Neural progenitor cell (in vitro differentiated cells): Measurements from ENCODE around the gene NLRP14. TPM values are rescaled to one million over a fixed set of nuclear protein-coding genes. Genes with fewer than 3 reads are reported as not detected.

Experiments
- DNase-seq: peaks from one replicate; pipeline ENCODE4 v3.0.0-alpha.2; 2016; ENCODE audit warnings: low spot score
- H2AFZ ChIP-seq: fragments of 200-600 bp; sonication (generic); replicated peaks from 2 replicates; pipeline ENCODE4 v1.6.1; 2016; ENCODE audit warnings: antibody characterized with exemption
- H3F3A ChIP-seq: fragments of 200-600 bp; sonication (generic); 2 replicates; pipeline ENCODE4 v1.6.1; 2016; ENCODE audit warnings: antibody characterized with exemption, low read depth
- H3K27ac ChIP-seq: fragments of 200-600 bp; sonication (generic); 2 replicates; pipeline ENCODE4 v1.5.1; 2016; ENCODE audit warnings: mild to moderate bottlenecking
- H3K27me3 ChIP-seq: fragments of 200-600 bp; sonication (generic); 2 replicates; pipeline ENCODE4 v1.6.1; 2016; ENCODE audit warnings: mild to moderate bottlenecking, moderate library complexity
- H3K36me3 ChIP-seq: fragments of 200-600 bp; sonication (generic); 2 replicates; pipeline ENCODE4 v1.5.1; 2016
- H3K4me1 ChIP-seq: fragments of 200-600 bp; sonication (generic); 2 replicates; pipeline ENCODE4 v1.6.1; 2016; ENCODE audit warnings: mixed run types
- H3K4me2 ChIP-seq: fragments of 200-600 bp; sonication (generic); 2 replicates; pipeline ENCODE4 v1.6.1; 2016
- H3K4me3 ChIP-seq: fragments of 200-600 bp; sonication (generic); 2 replicates; pipeline ENCODE4 v1.5.1; 2016
- H3K79me2 ChIP-seq: fragments of 200-600 bp; sonication (generic); 2 replicates; pipeline ENCODE4 v1.6.1; 2016; ENCODE audit warnings: low read depth
- H3K9ac ChIP-seq: fragments of 200-600 bp; sonication (generic); 2 replicates; pipeline ENCODE4 v1.6.1; 2016
- H3K9me3 ChIP-seq: fragments of 200-600 bp; sonication (generic); 2 replicates; pipeline ENCODE4 v1.5.1; 2016; ENCODE audit warnings: low read depth
- H4K20me1 ChIP-seq: fragments of 200-600 bp; sonication (generic); 2 replicates; pipeline ENCODE4 v1.6.1; 2016; ENCODE audit warnings: low read depth
- H3K27ac Mint-ChIP-seq: 3 replicates; pipeline ENCODE4 v1.8.0; 2021; ENCODE audit warnings: mixed read lengths
- H3K27me3 Mint-ChIP-seq: 2 replicates; pipeline ENCODE4 v1.8.0; 2022; ENCODE audit warnings: low read depth, mild to moderate bottlenecking, inconsistent platforms, moderate library complexity, mixed read lengths; ENCODE audit not compliant: insufficient read depth
- H3K36me3 Mint-ChIP-seq: 3 replicates; pipeline ENCODE4 v1.8.0; 2021; ENCODE audit warnings: mixed read lengths
- H3K4me1 Mint-ChIP-seq: 3 replicates; pipeline ENCODE4 v1.8.0; 2021; ENCODE audit warnings: mixed read lengths
- H3K4me3 Mint-ChIP-seq: 3 replicates; pipeline ENCODE4 v1.8.0; 2021; ENCODE audit warnings: mild to moderate bottlenecking, moderate library complexity, mixed read lengths
- H3K9me3 Mint-ChIP-seq: 3 replicates; pipeline ENCODE4 v1.8.0; 2020; ENCODE audit warnings: mixed read lengths
- CTCF ChIP-seq: fragments of 200-600 bp; sonication (generic); IDR thresholded peaks from 2 replicates; pipeline ENCODE4 v1.5.1; 2017; ENCODE audit warnings: antibody characterized with exemption, mild to moderate bottlenecking
- EZH2 ChIP-seq: fragments of 200-600 bp; sonication (generic); IDR thresholded peaks from 2 replicates; pipeline ENCODE4 v1.6.1; 2017; ENCODE audit warnings: antibody characterized with exemption, mild to moderate bottlenecking, moderate library complexity
- EZH2phosphoT487 ChIP-seq: fragments of 200-600 bp; sonication (generic); IDR thresholded peaks from 2 replicates; pipeline ENCODE4 v1.6.1; 2017; ENCODE audit warnings: antibody characterized with exemption
- total RNA-seq: library from RNA; depleted of rRNA; stranded (reverse); fragments of >200 nt; gene quantifications from 2 replicates; pipeline ENCODE4 v1.2.3, GENCODE V29; 2015; ENCODE audit warnings: low replicate concordance

The NLRP14 gene
- total RNA-seq, 1 donor from 2014 or later: 1.8 TPM

- no peak overlapping the region for H3K27ac ChIP-seq
- H3K4me1 ChIP-seq: peaks cover 3% of the 10 kb centered on the region
- H3F3A ChIP-seq: no peaks in the 10 kb centered on the region
- no peaks in the 10 kb centered on the region for H4K20me1 ChIP-seq
- H3K36me3 ChIP-seq: no peaks in the 10 kb centered on the region
- Mint-ChIP-seq H3K9me3 (no peaks in the 10 kb centered on the region), H3K4me3 (no peak overlapping the region), H3K27ac (no peak overlapping the region), H3K36me3 (peaks cover 7% of the 10 kb centered on the region), H3K27me3 (no peaks in the 10 kb centered on the region), H3K4me1 (peaks cover 10% of the 10 kb centered on the region)
- H3K27me3 ChIP-seq: no peaks in the 10 kb centered on the region
- no peak overlapping the region for H3K4me3 ChIP-seq
- no peaks in the 10 kb centered on the region for H3K9me3 ChIP-seq
- no peak overlapping the region for H3K4me2 ChIP-seq
- peaks cover 3% of the 10 kb centered on the region for H3K79me2 ChIP-seq
- no peak overlapping the region for H3K9ac ChIP-seq
- TF ChIP-seq CTCF (no peak), EZH2 (no peak), EZH2phosphoT487 (no peak)
- DNase-seq: no peak
- H2AFZ ChIP-seq: no peak overlapping the region
These were observed 6.2 kb upstream of the NLRP14 start for GRCh38 chr11:7014118-7014517.

GRCh38 chr11:7016011-7016410, 4.3 kb upstream of the NLRP14 start:
- no peak overlapping the region for H3K4me3 Mint-ChIP-seq
- DNase-seq: no peak
- H3K27me3 Mint-ChIP-seq: no peaks in the 10 kb centered on the region
- Histone ChIP-seq H3K4me3 (no peak overlapping the region), H3K9me3 (no peaks in the 10 kb centered on the region), H3K4me2 (no peak overlapping the region), H4K20me1 (no peaks in the 10 kb centered on the region), H2AFZ (no peak overlapping the region), H3K36me3 (no peaks in the 10 kb centered on the region), H3K27ac (no peak overlapping the region), H3K4me1 (peaks cover 9% of the 10 kb centered on the region), H3K9ac (no peak overlapping the region), H3K79me2 (peaks cover 3% of the 10 kb centered on the region), H3F3A (peaks cover 6% of the 10 kb centered on the region), H3K27me3 (no peaks in the 10 kb centered on the region)
- no peak overlapping the region for H3K27ac Mint-ChIP-seq
- peaks cover 20% of the 10 kb centered on the region for H3K4me1 Mint-ChIP-seq
- TF ChIP-seq EZH2phosphoT487 (no peak), CTCF (no peak), EZH2 (no peak)
- peaks cover 10% of the 10 kb centered on the region for H3K36me3 Mint-ChIP-seq
- no peaks in the 10 kb centered on the region for H3K9me3 Mint-ChIP-seq

GRCh38 chr11:7019500-7020182, 638 bp upstream of the NLRP14 start:
- peak; percentile 67 for DNase-seq
- H3K79me2 ChIP-seq: peaks cover 3% of the 10 kb centered on the region
- H3K4me2 ChIP-seq: peak overlapping the region; percentile 80
- TF ChIP-seq CTCF (no peak), EZH2 (no peak), EZH2phosphoT487 (no peak)
- H3K27me3 ChIP-seq: peaks cover 10% of the 10 kb centered on the region
- no peaks in the 10 kb centered on the region for H4K20me1 ChIP-seq
- H2AFZ ChIP-seq: peak overlapping the region; percentile 98
- H3K27ac ChIP-seq: no peak overlapping the region
- peaks cover 10% of the 10 kb centered on the region for H3K4me1 ChIP-seq
- H3K36me3 ChIP-seq: no peaks in the 10 kb centered on the region
- peak overlapping the region; percentile 99 for H3K27ac Mint-ChIP-seq
- peak overlapping the region; percentile 16 for H3K9ac ChIP-seq
- H3K4me1 Mint-ChIP-seq: peaks cover 20% of the 10 kb centered on the region
- no peaks in the 10 kb centered on the region for H3K9me3 Mint-ChIP-seq
- peak overlapping the region; percentile 99 for H3K4me3 Mint-ChIP-seq
- H3K27me3 Mint-ChIP-seq: no peaks in the 10 kb centered on the region
- peaks cover 8% of the 10 kb centered on the region for H3F3A ChIP-seq
- H3K4me3 ChIP-seq: peak overlapping the region; percentile 73
- H3K9me3 ChIP-seq: no peaks in the 10 kb centered on the region
- H3K36me3 Mint-ChIP-seq: peaks cover 10% of the 10 kb centered on the region
